ENCODE measurements around the gene NUFIP1.

NUFIP1 gene

DNA sequence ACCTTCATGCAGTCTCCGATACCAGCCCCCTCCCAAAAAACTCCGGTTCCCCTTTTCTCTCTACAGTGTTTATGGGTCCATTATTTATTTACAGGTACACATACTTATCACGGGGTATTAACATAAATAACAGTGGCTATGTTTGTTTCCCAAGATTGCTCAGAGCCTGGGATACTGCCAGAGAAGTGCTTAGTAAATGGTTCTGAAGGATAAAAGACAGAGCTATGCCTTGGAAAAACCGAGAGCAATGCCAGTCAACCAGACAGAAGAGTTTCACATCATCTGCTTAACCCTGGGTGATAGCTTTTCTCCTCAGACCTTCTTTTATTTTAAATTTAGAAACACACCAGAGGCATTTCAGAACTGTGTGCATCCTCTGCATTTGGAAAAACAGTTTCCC is 61.3 kb downstream of the NUFIP1 start:
- no peak overlapping the region for H3K4me3 ChIP-seq (ENCODE audit: low read depth, low read length)
- TF ChIP-seq, protein P1, sequence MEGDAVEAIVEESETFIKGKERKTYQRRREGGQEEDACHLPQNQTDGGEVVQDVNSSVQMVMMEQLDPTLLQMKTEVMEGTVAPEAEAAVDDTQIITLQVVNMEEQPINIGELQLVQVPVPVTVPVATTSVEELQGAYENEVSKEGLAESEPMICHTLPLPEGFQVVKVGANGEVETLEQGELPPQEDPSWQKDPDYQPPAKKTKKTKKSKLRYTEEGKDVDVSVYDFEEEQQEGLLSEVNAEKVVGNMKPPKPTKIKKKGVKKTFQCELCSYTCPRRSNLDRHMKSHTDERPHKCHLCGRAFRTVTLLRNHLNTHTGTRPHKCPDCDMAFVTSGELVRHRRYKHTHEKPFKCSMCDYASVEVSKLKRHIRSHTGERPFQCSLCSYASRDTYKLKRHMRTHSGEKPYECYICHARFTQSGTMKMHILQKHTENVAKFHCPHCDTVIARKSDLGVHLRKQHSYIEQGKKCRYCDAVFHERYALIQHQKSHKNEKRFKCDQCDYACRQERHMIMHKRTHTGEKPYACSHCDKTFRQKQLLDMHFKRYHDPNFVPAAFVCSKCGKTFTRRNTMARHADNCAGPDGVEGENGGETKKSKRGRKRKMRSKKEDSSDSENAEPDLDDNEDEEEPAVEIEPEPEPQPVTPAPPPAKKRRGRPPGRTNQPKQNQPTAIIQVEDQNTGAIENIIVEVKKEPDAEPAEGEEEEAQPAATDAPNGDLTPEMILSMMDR (IDR thresholded peaks at IDR 0.05; ENCODE audit: low read depth, low read length), result no peak
- TF ChIP-seq MYC (IDR thresholded peaks at IDR 0.05; ENCODE audit: low read depth, low read length) (no peak), POLR2A (IDR thresholded peaks at IDR 0.05; ENCODE audit: extremely low read depth, insufficient read length) (no peak), MAX (IDR thresholded peaks at IDR 0.05; ENCODE audit: low read depth, low read length) (no peak)
- DNase-seq (ENCODE audit: low read depth), result no peak

- H3K4me3 ChIP-seq (ENCODE audit: low read depth, low read length), result no peak overlapping the region
- TF ChIP-seq POLR2A (IDR thresholded peaks at IDR 0.05; ENCODE audit: extremely low read depth, insufficient read length) (no peak), MAX (IDR thresholded peaks at IDR 0.05; ENCODE audit: low read depth, low read length) (no peak), MYC (IDR thresholded peaks at IDR 0.05; ENCODE audit: low read depth, low read length) (no peak)
- TF ChIP-seq, protein P1 (IDR thresholded peaks at IDR 0.05; ENCODE audit: low read depth, low read length), result no peak
- DNase-seq (ENCODE audit: low read depth), result no peak
Measured at GRCh38 chr13:44921931-44922758, 67.1 kb downstream of the NUFIP1 start.

- no peak overlapping the region for H3K4me3 ChIP-seq (ENCODE audit: low read depth, low read length)
- TF ChIP-seq POLR2A (IDR thresholded peaks at IDR 0.05; ENCODE audit: extremely low read depth, insufficient read length) (no peak), MAX (IDR thresholded peaks at IDR 0.05; ENCODE audit: low read depth, low read length) (no peak)
- no peak for DNase-seq (ENCODE audit: low read depth)
Measured at GRCh38 chr13:44921246-44921877, 67.9 kb downstream of the NUFIP1 start.

- peak; percentile 17 for DNase-seq (ENCODE audit: low read depth)
- no peak overlapping the region for H3K4me3 ChIP-seq (ENCODE audit: low read depth, low read length)
- TF ChIP-seq, protein P1 (IDR thresholded peaks at IDR 0.05; ENCODE audit: low read depth, low read length), result no peak
- TF ChIP-seq MAX (IDR thresholded peaks at IDR 0.05; ENCODE audit: low read depth, low read length), result no peak
- TF ChIP-seq MYC (IDR thresholded peaks at IDR 0.05; ENCODE audit: low read depth, low read length), result no peak
- no peak for TF ChIP-seq POLR2A (IDR thresholded peaks at IDR 0.05; ENCODE audit: extremely low read depth, insufficient read length)
Measured at GRCh38 chr13:44920013-44920412, 69.3 kb downstream of the NUFIP1 start.

DNA sequence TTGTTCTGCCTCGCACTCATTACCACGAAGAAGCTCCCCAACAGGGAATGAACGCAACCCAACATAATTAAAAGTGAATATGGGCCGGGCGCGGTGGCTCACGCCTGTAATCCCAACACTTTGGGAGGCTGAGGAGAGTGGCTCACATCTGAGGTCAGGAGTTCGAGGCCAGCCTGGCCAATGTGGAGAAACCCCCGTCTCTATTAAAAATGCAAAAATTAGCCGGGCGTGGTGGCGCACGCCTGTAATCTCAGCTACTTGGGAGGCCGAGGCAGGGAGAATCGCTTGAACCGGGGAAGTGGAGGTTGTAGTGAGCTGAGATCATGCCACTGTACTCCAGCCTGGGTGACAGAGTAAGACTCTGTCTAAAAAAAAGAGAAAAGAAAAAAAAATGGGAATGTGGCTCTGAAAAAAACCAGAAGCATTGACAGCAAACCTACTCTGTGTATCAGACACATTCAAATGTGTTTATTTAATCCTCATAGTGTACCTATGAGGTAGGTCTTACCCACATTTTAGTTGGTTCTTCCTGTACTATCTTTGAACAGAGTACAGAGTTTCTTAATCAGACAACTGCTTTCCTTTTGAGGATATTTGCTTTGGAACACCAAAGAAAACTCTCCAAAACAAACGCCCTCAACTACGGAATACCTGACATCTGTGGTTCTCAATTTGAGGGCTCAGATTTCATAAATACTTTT is 70.0 kb downstream of the NUFIP1 start:
- TF ChIP-seq MYC (IDR thresholded peaks at IDR 0.05; ENCODE audit: low read depth, low read length) (no peak), POLR2A (IDR thresholded peaks at IDR 0.05; ENCODE audit: extremely low read depth, insufficient read length) (no peak), MAX (IDR thresholded peaks at IDR 0.05; ENCODE audit: low read depth, low read length) (no peak)
- TF ChIP-seq, protein P1 (IDR thresholded peaks at IDR 0.05; ENCODE audit: low read depth, low read length), result no peak
- H3K4me3 ChIP-seq (ENCODE audit: low read depth, low read length), result peak overlapping the region; percentile 77
- no peak for DNase-seq (ENCODE audit: low read depth)
